ENCODE results near the gene ZNF239. TPM values are rescaled to one million over a fixed set of nuclear protein-coding genes. Genes with fewer than 3 reads are reported as not detected.

Gene ZNF239
- polyA plus RNA-seq, 1 donor from 2014 or later: 4.2 TPM

GRCh38 chr10:43619368-43619767 lies 45.0 kb upstream of the ZNF239 start:
- TF ChIP-seq REST (IDR thresholded peaks at IDR 0.05; ENCODE audit: borderline replicate concordance): no peak
- TF ChIP-seq EZH2 (IDR thresholded peaks at IDR 0.05; ENCODE audit: borderline replicate concordance, insufficient read depth, low read length, poor library complexity, severe bottlenecking): no peak
- TF ChIP-seq RAD21 (conservative IDR thresholded peaks at IDR 0.05): no peak
- no peak for TF ChIP-seq EP300 (conservative IDR thresholded peaks at IDR 0.05; ENCODE audit: poor library complexity, severe bottlenecking)
- no peak for TF ChIP-seq TAF1 (IDR thresholded peaks at IDR 0.05; ENCODE audit: low read depth)
- TF ChIP-seq MXI1 (conservative IDR thresholded peaks at IDR 0.05; ENCODE audit: poor library complexity, severe bottlenecking): no peak
- TF ChIP-seq POLR2AphosphoS5 (IDR thresholded peaks at IDR 0.05): no peak
- no peak for TF ChIP-seq CTCF (IDR thresholded peaks at IDR 0.05; ENCODE audit: poor library complexity, severe bottlenecking)
- no peak for TF ChIP-seq SMC3 (conservative IDR thresholded peaks at IDR 0.05; ENCODE audit: poor library complexity)
- H2AFZ ChIP-seq (ENCODE audit: low read depth, low read length): no peak overlapping the region
- H3K36me3 ChIP-seq (ENCODE audit: insufficient read depth, low read length): peaks cover 10% of the 10 kb centered on the region
- no peaks in the 10 kb centered on the region for H3K27me3 ChIP-seq (ENCODE audit: insufficient read depth, low read depth, low read length)
- H3K9me2 ChIP-seq (ENCODE audit: insufficient read depth, low read length): no peaks in the 10 kb centered on the region
- H3K4me3 ChIP-seq (ENCODE audit: low read length): no peak overlapping the region
- no peaks in the 10 kb centered on the region for H3K79me2 ChIP-seq (replicated peaks; ENCODE audit: insufficient read depth, low read length)
- no peak overlapping the region for H3K27ac ChIP-seq (ENCODE audit: low read length)
- H3K4me2 ChIP-seq (ENCODE audit: low read length): no peak overlapping the region
- H4K20me1 ChIP-seq (ENCODE audit: insufficient read depth): no peaks in the 10 kb centered on the region
- peaks cover 15% of the 10 kb centered on the region for H3K9me3 ChIP-seq (ENCODE audit: low read length)
- no peaks in the 10 kb centered on the region for H3F3A ChIP-seq (ENCODE audit: insufficient read depth, low read length, poor library complexity, severe bottlenecking)
- no peak overlapping the region for H3K9ac ChIP-seq (ENCODE audit: low read length)

GRCh38 chr10:43616697-43617370 lies 42.4 kb upstream of the ZNF239 start:
- H3K79me2 ChIP-seq (replicated peaks; ENCODE audit: insufficient read depth, low read length): no peaks in the 10 kb centered on the region
- H3K36me3 ChIP-seq (ENCODE audit: insufficient read depth, low read length): peaks cover 10% of the 10 kb centered on the region
- H3K27ac ChIP-seq (ENCODE audit: low read length): no peak overlapping the region
- H3K9me3 ChIP-seq (ENCODE audit: low read length): peaks cover 15% of the 10 kb centered on the region
- no peaks in the 10 kb centered on the region for H3K9me2 ChIP-seq (ENCODE audit: insufficient read depth, low read length)
- no peaks in the 10 kb centered on the region for H3K27me3 ChIP-seq (ENCODE audit: insufficient read depth, low read depth, low read length)
- no peak for TF ChIP-seq EP300 (conservative IDR thresholded peaks at IDR 0.05; ENCODE audit: poor library complexity, severe bottlenecking)
- TF ChIP-seq CTCF (IDR thresholded peaks at IDR 0.05; ENCODE audit: poor library complexity, severe bottlenecking): no peak
- no peak for TF ChIP-seq TAF1 (IDR thresholded peaks at IDR 0.05; ENCODE audit: low read depth)
- no peak for TF ChIP-seq RAD21 (conservative IDR thresholded peaks at IDR 0.05)
- no peak for TF ChIP-seq POLR2AphosphoS5 (IDR thresholded peaks at IDR 0.05)
- TF ChIP-seq MXI1 (conservative IDR thresholded peaks at IDR 0.05; ENCODE audit: poor library complexity, severe bottlenecking): no peak
- TF ChIP-seq SMC3 (conservative IDR thresholded peaks at IDR 0.05; ENCODE audit: poor library complexity): no peak
- TF ChIP-seq REST (IDR thresholded peaks at IDR 0.05; ENCODE audit: borderline replicate concordance): no peak
- no peak for TF ChIP-seq EZH2 (IDR thresholded peaks at IDR 0.05; ENCODE audit: borderline replicate concordance, insufficient read depth, low read length, poor library complexity, severe bottlenecking)
- no peak overlapping the region for H2AFZ ChIP-seq (ENCODE audit: low read depth, low read length)
- H4K20me1 ChIP-seq (ENCODE audit: insufficient read depth): no peaks in the 10 kb centered on the region
- no peak overlapping the region for H3K4me2 ChIP-seq (ENCODE audit: low read length)
- no peak overlapping the region for H3K4me3 ChIP-seq (ENCODE audit: low read length)
- no peaks in the 10 kb centered on the region for H3F3A ChIP-seq (ENCODE audit: insufficient read depth, low read length, poor library complexity, severe bottlenecking)
- H3K9ac ChIP-seq (ENCODE audit: low read length): no peak overlapping the region

All from neural cell (in vitro differentiated cells).